Measurements from ENCODE around the gene PCYT2. TPM values are rescaled to one million over a fixed set of nuclear protein-coding genes. Genes with fewer than 3 reads are reported as not detected.

The PCYT2 gene
- total and polyA plus RNA-seq, 9 of the 15 experiments (the other 6 are each of a cell fraction or from before 2014, with no cell fraction given): 0.92 to 134 (median 82.5) TPM

DNA sequence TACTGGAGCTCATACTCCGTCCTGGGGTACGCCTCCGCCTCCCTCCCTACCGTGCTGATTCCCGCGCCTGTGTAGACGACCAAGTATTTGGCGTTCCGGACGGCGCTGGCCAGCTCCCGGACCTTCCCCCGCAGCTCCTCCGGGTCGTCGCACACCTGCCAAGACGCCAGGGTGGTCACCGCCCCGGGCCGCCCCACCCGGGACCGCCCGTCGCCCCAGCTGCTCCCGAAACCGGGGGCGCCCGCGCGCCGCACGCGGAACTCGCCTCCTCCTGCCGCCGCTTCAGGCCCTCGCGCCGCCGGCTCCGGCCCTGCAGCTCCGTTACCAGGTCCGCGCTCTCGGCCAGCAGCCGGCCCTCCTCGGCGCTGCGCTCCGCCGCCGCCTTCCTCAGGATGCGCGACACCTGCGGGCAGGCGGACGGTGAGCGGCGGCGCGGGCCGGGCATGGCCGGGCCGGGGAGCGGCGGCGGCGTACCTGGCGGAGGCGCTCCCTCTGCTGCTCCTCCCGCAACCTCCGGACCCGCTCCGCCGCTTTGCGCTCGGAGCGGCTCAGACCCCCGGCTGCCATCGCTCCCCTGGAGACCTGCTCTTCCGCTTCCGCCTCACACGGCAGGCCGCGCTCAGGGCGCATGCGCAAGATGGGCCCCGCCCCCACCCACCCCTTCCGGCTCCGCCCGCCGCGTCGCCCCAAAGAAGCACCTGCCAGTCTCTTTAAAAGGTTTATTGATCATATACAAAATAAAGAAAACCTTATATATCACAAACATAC, 6.5 kb upstream of the PCYT2 start, which contains the start of gene SIRT7 (continued):
- peak; percentile 86 for TF ChIP-seq FIP1L1 (IDR thresholded peaks at IDR 0.05; ENCODE audit: low read depth, low read length, poor library complexity, severe bottlenecking)
- TF ChIP-seq, protein P1, sequence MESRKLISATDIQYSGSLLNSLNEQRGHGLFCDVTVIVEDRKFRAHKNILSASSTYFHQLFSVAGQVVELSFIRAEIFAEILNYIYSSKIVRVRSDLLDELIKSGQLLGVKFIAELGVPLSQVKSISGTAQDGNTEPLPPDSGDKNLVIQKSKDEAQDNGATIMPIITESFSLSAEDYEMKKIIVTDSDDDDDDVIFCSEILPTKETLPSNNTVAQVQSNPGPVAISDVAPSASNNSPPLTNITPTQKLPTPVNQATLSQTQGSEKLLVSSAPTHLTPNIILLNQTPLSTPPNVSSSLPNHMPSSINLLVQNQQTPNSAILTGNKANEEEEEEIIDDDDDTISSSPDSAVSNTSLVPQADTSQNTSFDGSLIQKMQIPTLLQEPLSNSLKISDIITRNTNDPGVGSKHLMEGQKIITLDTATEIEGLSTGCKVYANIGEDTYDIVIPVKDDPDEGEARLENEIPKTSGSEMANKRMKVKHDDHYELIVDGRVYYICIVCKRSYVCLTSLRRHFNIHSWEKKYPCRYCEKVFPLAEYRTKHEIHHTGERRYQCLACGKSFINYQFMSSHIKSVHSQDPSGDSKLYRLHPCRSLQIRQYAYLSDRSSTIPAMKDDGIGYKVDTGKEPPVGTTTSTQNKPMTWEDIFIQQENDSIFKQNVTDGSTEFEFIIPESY (CRISPR knock-in tag; IDR thresholded peaks at IDR 0.05): peak; percentile 25; the same call in 1 of the 2 replicates
- peak; percentile 39; the same call in 1 of the 2 replicates for TF ChIP-seq L3MBTL2 (IDR thresholded peaks at IDR 0.05)
- peak; percentile 91 for TF ChIP-seq POLR2G (IDR thresholded peaks at IDR 0.05; ENCODE audit: low read depth, low read length)
- TF ChIP-seq, protein P2, sequence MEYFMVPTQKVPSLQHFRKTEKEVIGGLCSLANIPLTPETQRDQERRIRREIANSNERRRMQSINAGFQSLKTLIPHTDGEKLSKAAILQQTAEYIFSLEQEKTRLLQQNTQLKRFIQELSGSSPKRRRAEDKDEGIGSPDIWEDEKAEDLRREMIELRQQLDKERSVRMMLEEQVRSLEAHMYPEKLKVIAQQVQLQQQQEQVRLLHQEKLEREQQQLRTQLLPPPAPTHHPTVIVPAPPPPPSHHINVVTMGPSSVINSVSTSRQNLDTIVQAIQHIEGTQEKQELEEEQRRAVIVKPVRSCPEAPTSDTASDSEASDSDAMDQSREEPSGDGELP (CRISPR knock-in tag; IDR thresholded peaks at IDR 0.05; ENCODE audit: borderline replicate concordance): peak; percentile 20; the same call in 1 of the 2 replicates
- peak; percentile 63 for TF ChIP-seq MEIS2 (IDR thresholded peaks at IDR 0.05; ENCODE audit: partially characterized antibody)
- peak; percentile 38; the same call in 1 of the 2 replicates for TF ChIP-seq ZBTB7A (IDR thresholded peaks at IDR 0.05; ENCODE audit: borderline replicate concordance, control insufficient read depth, low read depth, low read length)
- TF ChIP-seq ZNF766 (CRISPR knock-in tag; conservative IDR thresholded peaks at IDR 0.05): no peak
- peak; percentile 82 for TF ChIP-seq RBM22 (IDR thresholded peaks at IDR 0.05; ENCODE audit: low read depth, low read length, poor library complexity, severe bottlenecking)
- TF ChIP-seq NONO (IDR thresholded peaks at IDR 0.05; ENCODE audit: low read depth in 2 of 2, low read length in 1 of 2): peak in 1 of 2 experiments; percentile 93; a peak in 2 of 4 replicates
- no peak for TF ChIP-seq BCL6 (CRISPR knock-in tag; IDR thresholded peaks at IDR 0.05)
- peak; percentile 76 for TF ChIP-seq ERF (CRISPR knock-in tag; IDR thresholded peaks at IDR 0.05)
- TF ChIP-seq KAT7 (CRISPR knock-in tag; IDR thresholded peaks at IDR 0.05; ENCODE audit: borderline replicate concordance): peak; percentile 30; the same call in 1 of the 2 replicates
- peak; percentile 75 for TF ChIP-seq RBFOX2 (IDR thresholded peaks at IDR 0.05; ENCODE audit: low read depth, low read length)
- no peak for TF ChIP-seq SREBF1 (IDR thresholded peaks at IDR 0.05; ENCODE audit: borderline replicate concordance, low read depth, low read length)
- no peak for TF ChIP-seq SMC3 (conservative IDR thresholded peaks at IDR 0.05; ENCODE audit: insufficient read depth, low read depth, low read length)
- peak; percentile 53 for TF ChIP-seq CHD1 (IDR thresholded peaks at IDR 0.05; ENCODE audit: low read length)
- peak; percentile 60 for TF ChIP-seq CXXC5 (CRISPR knock-in tag; IDR thresholded peaks at IDR 0.05)
- no peak for TF ChIP-seq JUN (IDR thresholded peaks at IDR 0.05; ENCODE audit: borderline replicate concordance, low read depth, low read length)
- TF ChIP-seq JUN (CRISPR knock-in tag; IDR thresholded peaks at IDR 0.05; ENCODE audit: borderline replicate concordance): no peak
- no peak for TF ChIP-seq ZNF780A (CRISPR knock-in tag; IDR thresholded peaks at IDR 0.05)
- peak in 1 of 2 experiments; percentile 52 for TF ChIP-seq E2F6 (IDR thresholded peaks at IDR 0.05; ENCODE audit: borderline replicate concordance in 1 of 2, extremely low read depth in 1 of 2, insufficient read depth in 1 of 2, insufficient read length in 1 of 2, low read depth in 1 of 2, low read length in 1 of 2, poor library complexity in 1 of 2, severe bottlenecking in 1 of 2)
- no peak for TF ChIP-seq ZNF174 (CRISPR knock-in tag; IDR thresholded peaks at IDR 0.05)
- no peak for TF ChIP-seq ZNF551 (CRISPR knock-in tag; IDR thresholded peaks at IDR 0.05)
